B cell (primary cell): ENCODE measurements around the gene ALOX15.

Source experiments
- EZH2 ChIP-seq: IDR thresholded peaks from 2 replicates; pipeline ENCODE4 v1.6.1; 2012; ENCODE audit warnings: borderline replicate concordance, low read depth, mild to moderate bottlenecking, moderate library complexity, low read length; ENCODE audit not compliant: insufficient read depth, poor library complexity, severe bottlenecking
- TF ChIP-seq, protein P1 (sequence below): fragments of 200-600 bp; IDR thresholded peaks from one replicate; pipeline ENCODE4 v1.8.0; 2022; ENCODE audit warnings: antibody characterized with exemption, mild to moderate bottlenecking

DNA sequence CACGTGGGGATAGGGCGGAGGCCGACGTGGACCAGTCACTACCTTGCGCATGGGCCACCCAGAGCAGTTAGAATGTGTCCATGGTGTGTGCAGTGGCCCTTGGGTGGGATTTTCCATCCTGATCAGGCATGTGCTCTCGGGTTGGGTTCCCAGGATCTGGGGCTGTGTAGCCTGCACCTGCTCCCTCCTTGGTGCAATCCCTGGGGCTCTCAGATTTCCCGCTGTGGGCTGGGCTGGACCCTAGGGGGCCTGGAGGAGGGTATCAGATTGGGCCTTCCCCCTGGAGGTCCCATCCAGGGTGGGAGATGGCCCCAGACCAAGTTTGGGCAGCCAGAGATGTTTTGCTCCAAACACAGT, 55.9 kb downstream of the ALOX15 start:
- TF ChIP-seq, protein P1, sequence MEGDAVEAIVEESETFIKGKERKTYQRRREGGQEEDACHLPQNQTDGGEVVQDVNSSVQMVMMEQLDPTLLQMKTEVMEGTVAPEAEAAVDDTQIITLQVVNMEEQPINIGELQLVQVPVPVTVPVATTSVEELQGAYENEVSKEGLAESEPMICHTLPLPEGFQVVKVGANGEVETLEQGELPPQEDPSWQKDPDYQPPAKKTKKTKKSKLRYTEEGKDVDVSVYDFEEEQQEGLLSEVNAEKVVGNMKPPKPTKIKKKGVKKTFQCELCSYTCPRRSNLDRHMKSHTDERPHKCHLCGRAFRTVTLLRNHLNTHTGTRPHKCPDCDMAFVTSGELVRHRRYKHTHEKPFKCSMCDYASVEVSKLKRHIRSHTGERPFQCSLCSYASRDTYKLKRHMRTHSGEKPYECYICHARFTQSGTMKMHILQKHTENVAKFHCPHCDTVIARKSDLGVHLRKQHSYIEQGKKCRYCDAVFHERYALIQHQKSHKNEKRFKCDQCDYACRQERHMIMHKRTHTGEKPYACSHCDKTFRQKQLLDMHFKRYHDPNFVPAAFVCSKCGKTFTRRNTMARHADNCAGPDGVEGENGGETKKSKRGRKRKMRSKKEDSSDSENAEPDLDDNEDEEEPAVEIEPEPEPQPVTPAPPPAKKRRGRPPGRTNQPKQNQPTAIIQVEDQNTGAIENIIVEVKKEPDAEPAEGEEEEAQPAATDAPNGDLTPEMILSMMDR = no peak
- TF ChIP-seq EZH2 = no peak
